Stimulated activated effector memory CD8-positive, alpha-beta T cell treated with anti-CD3 and anti-CD28 coated beads, Interleukin-12 subunit alpha, Interleukin-12 subunit beta, amount 100 ng/mL, for 72 hours (primary cell): ENCODE results near the gene AMPD1.

Experiments used
- ATAC-seq: fragments of 150-1000 bp; cut with Tn5 transposase; 2 replicates; pipeline ENCODE4 v1.10.0; 2021
- DNase-seq, 2 donors: peaks; one replicate each; pipeline ENCODE4 v3.0.0; 2021 to 2022; ENCODE audit warnings: low spot score in 2 of 2
- H3K27ac Mint-ChIP-seq: one replicate; pipeline ENCODE4 v1.8.0; 2022; ENCODE audit warnings: mild to moderate bottlenecking, mixed read lengths
- H3K36me3 Mint-ChIP-seq: one replicate; pipeline ENCODE4 v1.8.0; 2022; ENCODE audit warnings: mild to moderate bottlenecking, mixed read lengths
- H3K4me1 Mint-ChIP-seq: one replicate; pipeline ENCODE4 v1.8.0; 2022; ENCODE audit warnings: mixed read lengths
- H3K4me3 Mint-ChIP-seq: one replicate; pipeline ENCODE4 v1.8.0; 2022; ENCODE audit warnings: mild to moderate bottlenecking, mixed read lengths
- H3K9me3 Mint-ChIP-seq: one replicate; pipeline ENCODE4 v1.8.0; 2022; ENCODE audit warnings: mixed read lengths

AMPD1 gene

GRCh38 chr1:114676115-114676514 is 19.2 kb downstream of the AMPD1 start:
- no peaks in the 10 kb centered on the region for H3K4me1 Mint-ChIP-seq
- no peak for DNase-seq
- H3K4me3 Mint-ChIP-seq: no peak overlapping the region
- no peak for ATAC-seq
- no peak overlapping the region for H3K27ac Mint-ChIP-seq
- no peaks in the 10 kb centered on the region for H3K9me3 Mint-ChIP-seq
- H3K36me3 Mint-ChIP-seq: no peaks in the 10 kb centered on the region

DNA sequence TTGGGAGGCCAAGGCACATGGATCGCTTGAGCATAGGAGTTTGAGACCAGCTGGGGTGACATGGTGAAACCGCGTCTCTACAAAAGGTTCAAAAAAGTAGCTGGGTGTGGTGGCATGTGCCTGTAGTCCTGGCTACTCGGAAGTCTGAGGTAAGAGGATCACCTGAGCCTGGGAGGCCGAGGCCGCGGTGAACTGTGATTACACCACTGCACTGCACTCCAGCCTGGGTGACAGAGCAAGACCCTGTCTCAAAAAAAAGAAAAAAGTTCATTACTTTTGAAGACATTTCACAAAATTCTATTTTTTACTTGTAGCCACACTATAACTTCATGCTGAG is 23.4 kb downstream of the AMPD1 start:
- Mint-ChIP-seq H3K36me3 (no peaks in the 10 kb centered on the region), H3K4me1 (no peaks in the 10 kb centered on the region), H3K27ac (no peak overlapping the region), H3K4me3 (no peak overlapping the region), H3K9me3 (no peaks in the 10 kb centered on the region)
- no peak for DNase-seq
- ATAC-seq: no peak

- ATAC-seq (no peak), DNase-seq (no peak)
- no peak overlapping the region for H3K27ac Mint-ChIP-seq
- H3K36me3 Mint-ChIP-seq: no peaks in the 10 kb centered on the region
- H3K4me1 Mint-ChIP-seq: no peaks in the 10 kb centered on the region
- H3K9me3 Mint-ChIP-seq: no peaks in the 10 kb centered on the region
- H3K4me3 Mint-ChIP-seq: peak overlapping the region; percentile 83
Observed at GRCh38 chr1:114671011-114671938, 24.1 kb downstream of the AMPD1 start.

- H3K4me3 Mint-ChIP-seq: peak overlapping the region; percentile 83
- no peaks in the 10 kb centered on the region for H3K9me3 Mint-ChIP-seq
- peak overlapping the region; percentile 18 for H3K27ac Mint-ChIP-seq
- peak; percentile 98 for ATAC-seq
- peak; percentile 74 to 90 for DNase-seq
- H3K36me3 Mint-ChIP-seq: no peaks in the 10 kb centered on the region
- no peaks in the 10 kb centered on the region for H3K4me1 Mint-ChIP-seq
Observed at GRCh38 chr1:114670083-114671010, 25.0 kb downstream of the AMPD1 start.

- Mint-ChIP-seq H3K36me3 (no peaks in the 10 kb centered on the region), H3K4me3 (peak within 1 kb of the TSS; percentile 83), H3K27ac (peak within 1 kb of the TSS; percentile 18), H3K4me1 (no peaks in the 10 kb centered on the region), H3K9me3 (no peaks in the 10 kb centered on the region)
- DNase-seq (no peak), ATAC-seq (peak; percentile 84)
Observed at GRCh38 chr1:114669562-114670082, 25.7 kb downstream of the AMPD1 start, which contains the start of gene DENND2C. TSS of gene DENND2C (minus strand) at chr1:114670049. CDS start at chr1:114625984, 44,065 bp downstream.

- Mint-ChIP-seq H3K4me1 (no peaks in the 10 kb centered on the region), H3K36me3 (no peaks in the 10 kb centered on the region), H3K9me3 (no peaks in the 10 kb centered on the region), H3K4me3 (peak overlapping the region; percentile 83), H3K27ac (no peak overlapping the region)
- DNase-seq (no peak), ATAC-seq (no peak)
Observed at GRCh38 chr1:114668784-114669561, 26.4 kb downstream of the AMPD1 start.

GRCh38 chr1:114668373-114668772 is 27.0 kb downstream of the AMPD1 start:
- H3K9me3 Mint-ChIP-seq: no peaks in the 10 kb centered on the region
- no peaks in the 10 kb centered on the region for H3K4me1 Mint-ChIP-seq
- no peak for DNase-seq
- H3K36me3 Mint-ChIP-seq: no peaks in the 10 kb centered on the region
- no peak for ATAC-seq
- H3K27ac Mint-ChIP-seq: no peak overlapping the region
- no peak overlapping the region for H3K4me3 Mint-ChIP-seq

DNA sequence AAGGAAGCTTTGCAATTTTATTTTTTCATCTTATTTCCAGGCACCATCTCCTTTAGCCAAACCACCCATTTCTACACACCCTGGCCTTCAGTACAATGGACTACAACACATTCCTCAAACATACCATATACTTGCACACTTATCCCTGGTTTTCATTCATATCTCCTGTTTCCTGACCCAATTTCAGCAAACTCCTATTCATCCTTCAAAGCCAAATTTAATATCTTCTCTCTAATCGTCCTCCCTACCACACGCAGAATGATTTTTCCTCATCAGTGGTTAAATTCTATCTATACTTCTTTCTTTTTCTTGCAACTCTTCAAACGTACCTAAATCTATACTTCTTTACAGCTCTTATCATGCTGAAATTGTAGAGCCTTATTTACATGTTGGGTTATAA is 28.4 kb downstream of the AMPD1 start:
- Mint-ChIP-seq H3K27ac (no peak overlapping the region), H3K36me3 (no peaks in the 10 kb centered on the region), H3K4me1 (no peaks in the 10 kb centered on the region), H3K9me3 (no peaks in the 10 kb centered on the region), H3K4me3 (no peak overlapping the region)
- no peak for ATAC-seq
- no peak for DNase-seq

- H3K27ac Mint-ChIP-seq: no peak overlapping the region
- DNase-seq (no peak), ATAC-seq (no peak)
- no peaks in the 10 kb centered on the region for H3K9me3 Mint-ChIP-seq
- no peaks in the 10 kb centered on the region for H3K36me3 Mint-ChIP-seq
- H3K4me1 Mint-ChIP-seq: no peaks in the 10 kb centered on the region
- no peak overlapping the region for H3K4me3 Mint-ChIP-seq
Observed at GRCh38 chr1:114660238-114660637, 35.1 kb downstream of the AMPD1 start.

- DNase-seq (no peak), ATAC-seq (no peak)
- Mint-ChIP-seq H3K27ac (no peak overlapping the region), H3K4me1 (no peaks in the 10 kb centered on the region), H3K36me3 (no peaks in the 10 kb centered on the region), H3K9me3 (no peaks in the 10 kb centered on the region), H3K4me3 (no peak overlapping the region)
Observed at GRCh38 chr1:114651893-114652292, 43.5 kb downstream of the AMPD1 start.

GRCh38 chr1:114648503-114648902 is 46.8 kb downstream of the AMPD1 start:
- Mint-ChIP-seq H3K27ac (no peak overlapping the region), H3K4me3 (no peak overlapping the region), H3K9me3 (no peaks in the 10 kb centered on the region), H3K36me3 (no peaks in the 10 kb centered on the region), H3K4me1 (no peaks in the 10 kb centered on the region)
- DNase-seq (no peak), ATAC-seq (no peak)

DNA sequence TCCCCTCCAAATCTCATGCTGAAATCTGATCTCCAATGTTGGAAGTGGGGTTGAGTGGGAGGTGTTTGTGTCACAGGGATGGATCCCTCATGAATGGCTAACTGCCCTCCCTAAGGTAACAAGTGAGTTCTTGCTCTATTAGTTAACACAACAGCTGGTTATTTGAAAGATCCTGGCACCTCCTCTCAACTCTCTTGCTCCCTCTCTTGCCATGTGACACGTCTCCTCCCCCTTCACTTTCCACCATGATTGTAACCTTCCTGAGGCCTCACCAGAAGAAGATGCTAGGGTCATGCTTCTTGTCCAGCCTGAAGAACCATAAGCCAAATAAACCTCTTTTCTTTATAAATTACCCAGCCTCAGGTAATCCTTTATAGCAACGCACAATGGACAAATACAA is 54.0 kb downstream of the AMPD1 start:
- ATAC-seq: no peak
- H3K4me3 Mint-ChIP-seq: no peak overlapping the region
- no peaks in the 10 kb centered on the region for H3K9me3 Mint-ChIP-seq
- H3K27ac Mint-ChIP-seq: no peak overlapping the region
- no peaks in the 10 kb centered on the region for H3K4me1 Mint-ChIP-seq
- DNase-seq: no peak
- no peaks in the 10 kb centered on the region for H3K36me3 Mint-ChIP-seq

GRCh38 chr1:114638910-114639309 is 56.4 kb downstream of the AMPD1 start:
- Mint-ChIP-seq H3K36me3 (no peaks in the 10 kb centered on the region), H3K4me3 (no peak overlapping the region), H3K27ac (no peak overlapping the region), H3K4me1 (no peaks in the 10 kb centered on the region), H3K9me3 (no peaks in the 10 kb centered on the region)
- ATAC-seq: no peak
- DNase-seq: no peak

DNA sequence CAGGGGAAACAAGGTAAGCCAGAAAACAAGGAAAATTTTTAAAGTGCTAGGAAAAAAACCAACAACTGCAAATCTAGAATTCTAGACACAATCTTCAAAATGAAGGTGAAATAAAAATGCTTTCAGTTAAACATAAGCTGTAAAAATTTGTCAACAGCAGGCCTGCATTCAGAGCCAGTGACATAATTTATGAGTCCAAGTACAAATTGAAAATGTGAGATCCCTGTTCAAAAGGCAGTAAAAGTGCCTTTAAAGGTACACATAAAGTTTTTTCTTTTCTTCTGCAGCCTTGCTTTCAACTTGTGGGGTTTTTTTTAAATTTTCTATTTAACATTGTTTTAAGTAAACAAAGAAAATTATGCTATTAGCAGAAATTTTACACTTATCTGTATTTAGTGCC is 62.9 kb downstream of the AMPD1 start:
- H3K27ac Mint-ChIP-seq: no peak overlapping the region
- H3K9me3 Mint-ChIP-seq: no peaks in the 10 kb centered on the region
- no peak for DNase-seq
- H3K4me3 Mint-ChIP-seq: no peak overlapping the region
- no peak for ATAC-seq
- H3K4me1 Mint-ChIP-seq: no peaks in the 10 kb centered on the region
- H3K36me3 Mint-ChIP-seq: no peaks in the 10 kb centered on the region

- Mint-ChIP-seq H3K4me1 (no peaks in the 10 kb centered on the region), H3K4me3 (no peak overlapping the region), H3K36me3 (no peaks in the 10 kb centered on the region), H3K9me3 (no peaks in the 10 kb centered on the region), H3K27ac (no peak overlapping the region)
- DNase-seq (no peak), ATAC-seq (no peak)
Observed at GRCh38 chr1:114627107-114627506, 68.2 kb downstream of the AMPD1 start.
